ENCODE data around the gene CCDC88C. TPM values are rescaled to one million over a fixed set of nuclear protein-coding genes. Genes with fewer than 3 reads are reported as not detected.

Gene CCDC88C
- total RNA-seq, 1 donor, result 77.3 TPM

GRCh38 chr14:91369628-91370445, 47.8 kb downstream of the CCDC88C start:
- no peak for DNase-seq (ENCODE audit: low read depth in 2 of 3, low spot score in 2 of 3)

GRCh38 chr14:91368776-91369416, 48.7 kb downstream of the CCDC88C start:
- no peak for DNase-seq (ENCODE audit: low read depth in 2 of 3, low spot score in 2 of 3)

GRCh38 chr14:91367173-91368171, 50.1 kb downstream of the CCDC88C start:
- DNase-seq (ENCODE audit: low read depth in 2 of 3, low spot score in 2 of 3), result peak; percentile 75 to 91 (median 88)

GRCh38 chr14:91366749-91367148, 50.9 kb downstream of the CCDC88C start:
- no peak for DNase-seq (ENCODE audit: low read depth in 2 of 3, low spot score in 2 of 3)

GRCh38 chr14:91365552-91365951, 52.1 kb downstream of the CCDC88C start:
- DNase-seq (ENCODE audit: low read depth in 2 of 3, low spot score in 2 of 3), result no peak

GRCh38 chr14:91364524-91365270, 52.9 kb downstream of the CCDC88C start:
- peak in 1 of 3 donors; percentile 44 for DNase-seq (ENCODE audit: low read depth in 2 of 3, low spot score in 2 of 3)

- DNase-seq (ENCODE audit: low read depth in 2 of 3, low spot score in 2 of 3), result peak in 1 of 3 donors; percentile 28
These were observed 53.7 kb downstream of the CCDC88C start for GRCh38 chr14:91363776-91364523.

GRCh38 chr14:91361233-91361811, 56.3 kb downstream of the CCDC88C start:
- no peak for DNase-seq (ENCODE audit: low read depth in 2 of 3, low spot score in 2 of 3)

GRCh38 chr14:91360490-91361232, 57.0 kb downstream of the CCDC88C start:
- no peak for DNase-seq (ENCODE audit: low read depth in 2 of 3, low spot score in 2 of 3)

GRCh38 chr14:91358654-91359220, 58.9 kb downstream of the CCDC88C start:
- DNase-seq (ENCODE audit: low read depth in 2 of 3, low spot score in 2 of 3), result no peak

- DNase-seq (ENCODE audit: low read depth in 2 of 3, low spot score in 2 of 3), result no peak
These were observed 59.6 kb downstream of the CCDC88C start for GRCh38 chr14:91358025-91358319.

GRCh38 chr14:91357272-91358024, 60.2 kb downstream of the CCDC88C start:
- DNase-seq (ENCODE audit: low read depth in 2 of 3, low spot score in 2 of 3), result no peak

GRCh38 chr14:91356181-91356763, 61.3 kb downstream of the CCDC88C start:
- peak in 1 of 3 donors; percentile 28 for DNase-seq (ENCODE audit: low read depth in 2 of 3, low spot score in 2 of 3)

- no peak for DNase-seq (ENCODE audit: low read depth in 2 of 3, low spot score in 2 of 3)
These were observed 62.5 kb downstream of the CCDC88C start for GRCh38 chr14:91354979-91355685.

- DNase-seq (ENCODE audit: low read depth in 2 of 3, low spot score in 2 of 3), result no peak
These were observed 63.3 kb downstream of the CCDC88C start for GRCh38 chr14:91354221-91354916.

All from hematopoietic multipotent progenitor cell (in vitro differentiated cells).